HG02610 (cell line): Measurements from ENCODE around the gene HOTAIR.

Experiments
- ATAC-seq: cut with Tn5 transposase; IDR thresholded peaks from one replicate; pipeline ENCODE4 v1.9.1; 2021; ENCODE audit warnings: mild to moderate bottlenecking, moderate library complexity; ENCODE audit not compliant: unreplicated experiment

The HOTAIR gene

GRCh38 chr12:53974084-53975063 is at the start of gene HOTAIR:
HOTAIR (minus strand) TSS chr12:53974954.
- no peak for ATAC-seq

GRCh38 chr12:54024127-54024526 is 49.4 kb upstream of the HOTAIR start:
- ATAC-seq, result no peak

- ATAC-seq, result no peak
Observed at GRCh38 chr12:54022960-54023884, 48.5 kb upstream of the HOTAIR start.

- peak; percentile 38 for ATAC-seq
Observed at GRCh38 chr12:54021432-54022013, 46.8 kb upstream of the HOTAIR start.

GRCh38 chr12:54020591-54021405 is 46.0 kb upstream of the HOTAIR start:
- ATAC-seq, result no peak

DNA sequence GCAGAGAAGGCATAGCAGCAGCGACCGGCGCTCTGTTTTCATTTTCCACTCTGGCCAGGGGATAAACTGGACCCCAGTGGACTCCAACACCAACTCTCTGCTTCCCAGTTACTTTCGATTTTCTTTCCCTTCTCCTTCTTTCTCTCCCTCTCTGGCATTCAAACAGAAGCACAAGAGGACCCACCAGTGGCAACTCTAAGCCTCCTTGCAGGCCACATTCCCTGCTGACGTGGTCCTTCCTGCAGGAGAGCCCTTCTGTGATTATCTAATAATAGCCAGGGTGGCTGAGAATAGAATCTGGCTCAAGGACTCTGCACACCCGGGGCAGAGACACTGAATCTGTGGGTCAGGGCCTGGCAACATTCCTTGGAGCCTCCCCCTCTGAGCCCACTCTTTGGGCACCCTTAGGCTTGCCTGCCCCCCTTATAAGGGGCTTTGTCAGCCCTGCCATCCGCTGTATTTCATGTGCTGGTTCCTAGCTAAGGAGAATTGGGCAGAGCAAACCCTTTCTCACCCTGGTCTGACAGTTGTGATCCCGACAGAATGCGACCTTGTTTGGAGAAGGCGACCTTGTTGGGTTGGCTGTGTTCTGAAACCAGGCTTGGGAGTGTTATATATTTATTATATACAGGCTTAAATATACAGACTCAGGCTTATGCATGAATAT is 45.3 kb upstream of the HOTAIR start:
- no peak for ATAC-seq

DNA sequence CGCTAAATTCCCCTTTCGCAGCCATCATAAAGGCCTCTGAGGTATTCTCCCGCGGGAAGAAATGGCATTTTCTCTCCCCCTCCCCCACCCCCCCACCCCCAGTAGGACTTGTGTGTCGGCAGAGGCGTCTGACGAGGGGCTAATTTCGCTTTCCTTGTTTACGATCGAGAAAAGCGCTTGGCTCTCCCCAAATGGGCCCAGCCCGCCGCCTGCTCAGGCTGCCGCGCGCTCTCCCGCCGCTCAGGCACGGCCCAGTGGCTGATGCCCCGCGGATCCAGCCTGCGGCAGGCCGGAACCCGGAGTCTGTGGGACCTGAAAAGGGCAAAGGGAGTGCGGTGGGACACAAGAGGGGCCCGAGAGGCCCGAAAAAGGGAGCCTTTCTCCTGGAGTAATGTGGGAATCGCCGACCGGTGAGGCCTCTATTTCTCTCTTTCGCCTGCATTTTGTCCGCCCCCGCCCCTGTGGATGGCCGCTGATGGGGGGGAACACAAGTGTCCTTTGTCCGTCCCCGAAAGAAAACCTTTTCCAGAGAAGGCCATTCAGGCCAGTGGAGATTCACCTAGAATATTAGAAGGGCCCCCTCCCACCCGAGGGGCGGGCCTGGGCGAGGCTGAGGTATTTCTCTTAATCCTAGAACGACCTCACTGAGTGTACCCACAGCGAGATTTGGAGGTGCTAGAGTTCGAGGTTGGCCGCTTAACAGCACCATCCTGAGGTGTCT is 44.5 kb upstream of the HOTAIR start:
- ATAC-seq, result no peak

DNA sequence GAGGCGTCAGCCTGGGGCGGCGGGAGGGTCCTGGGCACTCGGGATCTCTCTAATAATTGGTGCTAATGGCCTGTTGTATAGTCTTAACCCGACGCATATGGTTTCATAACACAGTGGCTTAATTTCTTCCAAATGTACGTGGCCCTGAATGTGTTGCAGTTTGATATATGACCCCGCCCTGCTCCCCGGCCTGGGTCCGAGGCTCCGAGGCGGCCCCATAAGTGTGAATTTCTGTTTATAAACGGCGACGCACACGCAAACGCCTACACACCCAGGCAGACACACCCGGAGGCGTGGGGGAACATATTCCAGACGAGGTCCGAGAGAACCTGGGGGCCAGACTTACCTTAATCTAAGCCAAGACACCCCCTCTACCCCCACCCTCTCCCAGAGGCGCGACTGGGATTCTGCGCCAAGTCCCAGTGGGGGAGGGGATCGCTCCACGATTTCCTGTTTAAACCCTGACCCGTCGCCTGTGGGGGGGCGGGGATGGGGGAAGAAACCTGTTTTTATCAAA is 43.8 kb upstream of the HOTAIR start:
- no peak for ATAC-seq

DNA sequence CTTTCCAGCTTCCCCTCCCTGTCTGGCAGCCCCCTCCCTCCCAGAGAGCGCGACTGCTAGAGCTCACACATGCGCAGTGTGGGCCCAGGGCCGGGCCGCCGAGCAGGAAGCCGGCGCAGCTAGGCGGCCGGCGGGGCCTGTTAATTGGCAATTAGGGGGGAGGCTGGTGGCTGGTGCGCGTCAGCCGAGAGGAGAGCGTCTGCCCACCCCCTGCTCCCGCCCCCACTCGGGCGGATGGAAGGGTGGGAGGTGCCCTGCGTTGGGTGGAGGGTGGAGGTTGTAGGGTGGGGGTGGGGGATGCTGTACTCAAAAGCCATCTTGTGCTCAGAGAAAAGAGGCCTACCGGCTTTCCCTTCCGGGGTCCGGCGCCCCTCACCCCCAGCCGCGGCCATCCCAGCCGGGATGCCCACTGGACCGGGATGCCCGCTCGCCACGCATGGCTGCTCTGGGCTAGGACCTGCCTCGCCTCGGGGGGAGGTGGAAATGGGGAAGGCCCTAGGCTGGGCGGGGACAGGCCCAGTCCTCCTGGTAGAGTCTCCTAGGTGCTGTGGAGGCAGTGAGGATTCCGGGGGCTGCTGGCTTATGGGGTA is 43.2 kb upstream of the HOTAIR start:
- ATAC-seq, result peak; percentile 77

- peak; percentile 21 for ATAC-seq
Observed at GRCh38 chr12:54017027-54017788, 42.5 kb upstream of the HOTAIR start.

DNA sequence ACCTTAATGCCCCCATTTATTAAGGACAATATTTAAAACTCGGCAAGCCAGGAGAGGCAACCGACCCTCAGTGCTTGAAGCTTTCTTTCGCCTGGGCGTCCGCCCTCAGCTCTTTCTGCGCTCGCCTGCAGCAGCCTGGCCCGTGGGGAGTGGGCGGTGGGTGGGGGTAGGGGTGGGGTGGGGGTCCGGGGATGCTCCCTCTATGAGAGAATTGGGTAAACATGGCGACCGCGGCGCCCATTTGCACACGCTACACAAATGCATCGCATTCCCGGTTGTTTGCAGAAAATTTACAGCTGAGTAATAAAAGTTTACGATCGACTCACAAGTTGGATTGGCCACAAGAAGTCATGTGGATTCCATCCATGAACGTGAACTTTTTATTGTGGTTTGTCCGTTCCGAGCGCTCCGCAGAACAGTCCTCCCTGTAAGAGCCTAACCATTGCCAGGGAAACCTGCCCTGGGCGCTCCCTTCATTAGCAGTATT is 41.8 kb upstream of the HOTAIR start:
- ATAC-seq, result no peak

- no peak for ATAC-seq
Observed at GRCh38 chr12:54016051-54016450, 41.3 kb upstream of the HOTAIR start.

GRCh38 chr12:54015018-54015931 is 40.5 kb upstream of the HOTAIR start:
- no peak for ATAC-seq

GRCh38 chr12:54014377-54015017 is 39.7 kb upstream of the HOTAIR start:
- no peak for ATAC-seq

DNA sequence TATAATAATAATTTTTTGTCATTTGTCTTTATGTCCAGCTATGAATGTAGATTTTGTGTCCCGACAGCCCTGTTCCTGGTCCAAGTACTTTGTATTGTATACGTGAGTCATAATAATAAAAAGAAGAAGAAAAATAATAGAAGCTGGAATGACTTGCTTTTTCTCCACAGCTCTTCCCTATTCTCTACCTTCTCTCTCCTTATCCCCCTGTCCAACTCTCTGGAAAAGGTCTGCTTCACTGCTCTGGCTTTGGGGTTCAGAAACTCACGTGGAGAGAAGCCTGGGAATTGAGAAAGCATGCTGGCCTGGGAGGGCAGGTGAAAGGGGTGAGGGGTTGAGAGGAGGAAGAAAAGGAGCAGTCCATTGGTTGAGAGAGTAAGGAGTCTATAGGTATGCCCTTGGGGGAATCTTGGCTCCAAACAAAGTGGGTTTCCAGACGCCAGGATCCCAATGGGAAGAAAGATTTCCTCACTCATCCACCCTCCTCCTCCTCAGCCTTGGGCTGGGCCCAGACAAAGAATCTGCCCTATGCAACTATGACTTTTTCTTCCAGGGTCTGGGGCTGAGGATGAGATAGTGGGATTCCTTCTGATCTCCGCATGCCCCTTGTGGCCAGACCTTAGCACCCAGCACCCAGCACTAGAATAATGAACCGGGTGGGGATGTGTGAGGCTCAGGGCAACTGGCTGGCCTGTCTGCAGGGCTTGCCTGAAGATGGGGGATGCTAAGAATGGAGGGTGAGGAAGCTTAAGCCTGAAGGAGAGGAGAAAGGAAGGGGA is 38.1 kb upstream of the HOTAIR start:
- ATAC-seq, result no peak
